ENCODE measurements around the gene MKLN1.

DNA sequence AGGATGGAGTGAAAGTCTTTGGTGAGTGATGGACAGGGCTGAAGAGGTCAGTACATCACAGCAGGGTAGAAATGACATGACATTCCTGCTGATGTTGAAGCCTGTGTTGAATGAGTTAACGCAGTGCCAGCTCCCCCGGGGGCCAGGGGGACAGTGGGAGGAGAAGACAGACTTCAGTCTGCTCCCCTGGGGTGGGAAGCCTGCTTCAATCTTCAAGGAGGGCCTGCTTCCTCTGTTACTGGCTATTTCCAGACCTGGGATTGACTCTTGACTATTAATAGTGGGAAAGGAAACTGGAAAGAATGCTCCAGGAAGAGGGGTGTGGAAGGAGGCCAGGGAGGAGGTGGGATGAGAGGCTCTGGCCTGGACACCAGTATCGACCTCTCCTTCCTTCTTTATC, 201.5 kb downstream of the MKLN1 start:
- no peak for TF ChIP-seq POLR2A (IDR thresholded peaks at IDR 0.05)
- TF ChIP-seq, protein P1, sequence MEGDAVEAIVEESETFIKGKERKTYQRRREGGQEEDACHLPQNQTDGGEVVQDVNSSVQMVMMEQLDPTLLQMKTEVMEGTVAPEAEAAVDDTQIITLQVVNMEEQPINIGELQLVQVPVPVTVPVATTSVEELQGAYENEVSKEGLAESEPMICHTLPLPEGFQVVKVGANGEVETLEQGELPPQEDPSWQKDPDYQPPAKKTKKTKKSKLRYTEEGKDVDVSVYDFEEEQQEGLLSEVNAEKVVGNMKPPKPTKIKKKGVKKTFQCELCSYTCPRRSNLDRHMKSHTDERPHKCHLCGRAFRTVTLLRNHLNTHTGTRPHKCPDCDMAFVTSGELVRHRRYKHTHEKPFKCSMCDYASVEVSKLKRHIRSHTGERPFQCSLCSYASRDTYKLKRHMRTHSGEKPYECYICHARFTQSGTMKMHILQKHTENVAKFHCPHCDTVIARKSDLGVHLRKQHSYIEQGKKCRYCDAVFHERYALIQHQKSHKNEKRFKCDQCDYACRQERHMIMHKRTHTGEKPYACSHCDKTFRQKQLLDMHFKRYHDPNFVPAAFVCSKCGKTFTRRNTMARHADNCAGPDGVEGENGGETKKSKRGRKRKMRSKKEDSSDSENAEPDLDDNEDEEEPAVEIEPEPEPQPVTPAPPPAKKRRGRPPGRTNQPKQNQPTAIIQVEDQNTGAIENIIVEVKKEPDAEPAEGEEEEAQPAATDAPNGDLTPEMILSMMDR (IDR thresholded peaks at IDR 0.05), result no peak
